PFSK-1 (cell line): Measurements from ENCODE around the gene SPEM2.

ENCODE experiments used
- FOXP2 ChIP-seq: optimal IDR thresholded peaks from 2 replicates; pipeline ENCODE3; 2011; ENCODE audit warnings: borderline replicate concordance, control low read depth, inconsistent platforms; ENCODE audit not compliant: insufficient read depth; ENCODE audit errors: extremely low read length, extremely low read depth
- POLR2AphosphoS5 ChIP-seq: IDR thresholded peaks from 2 replicates; pipeline ENCODE4 v1.6.1; 2012; ENCODE audit warnings: low read depth, mild to moderate bottlenecking, control low read depth, low read length, moderate library complexity
- REST ChIP-seq, 2 experiments: IDR thresholded peaks; 2 replicates each; pipeline versions ENCODE4 v1.6.1 to v1.8.0; 2011 to 2012; ENCODE audit warnings: low read depth in 2 of 2, low read length in 2 of 2, control low read depth in 1 of 2, inconsistent platforms in 1 of 2, mild to moderate bottlenecking in 1 of 2, moderate library complexity in 1 of 2; ENCODE audit not compliant: insufficient read depth in 1 of 2
- SIN3A ChIP-seq: IDR thresholded peaks from 2 replicates; pipeline ENCODE4 v1.6.1; 2012; ENCODE audit warnings: mild to moderate bottlenecking, low read length, moderate library complexity, borderline replicate concordance; ENCODE audit not compliant: insufficient read depth
- TAF1 ChIP-seq: IDR thresholded peaks from 2 replicates; pipeline ENCODE4 v1.6.1; 2012; ENCODE audit warnings: low read length, control low read depth, borderline replicate concordance; ENCODE audit not compliant: insufficient read depth

GRCh38 chr17:7415784-7416183, 9.6 kb upstream of the SPEM2 start:
- TF ChIP-seq REST (IDR thresholded peaks at IDR 0.05; ENCODE audit: insufficient read depth in 1 of 2, low read depth in 2 of 2, low read length in 2 of 2), result no peak
- no peak for TF ChIP-seq POLR2AphosphoS5
- TF ChIP-seq TAF1, result no peak
- no peak for TF ChIP-seq SIN3A
- TF ChIP-seq FOXP2, result no peak
